ENCODE data around the gene TAMM41.

TAMM41 gene

DNA sequence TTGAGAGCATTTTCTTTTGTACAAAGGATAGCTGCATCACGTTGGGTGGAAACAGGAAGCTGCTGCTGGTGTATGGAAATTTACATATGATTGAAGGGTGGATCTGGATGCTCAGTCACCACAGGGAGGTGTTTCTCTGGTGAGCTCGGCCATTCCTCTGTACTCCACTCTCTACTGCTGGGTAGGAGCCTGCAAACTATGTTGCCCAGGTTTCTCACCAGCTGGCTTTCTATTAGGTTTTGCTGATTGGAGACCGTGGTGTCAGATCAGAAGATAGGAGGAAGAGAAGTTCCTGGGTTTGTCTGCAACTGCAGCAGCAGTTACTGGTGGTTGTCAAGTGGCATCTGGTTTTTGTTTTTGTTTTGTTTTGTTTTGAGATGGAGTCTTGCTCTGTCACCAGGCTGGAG, 61.7 kb downstream of the TAMM41 start:
- no peak overlapping the region for H2AFZ ChIP-seq (ENCODE audit: low read length)
- no peaks in the 10 kb centered on the region for H3F3A ChIP-seq (ENCODE audit: low read depth)
- no peaks in the 10 kb centered on the region for H3K79me2 ChIP-seq (ENCODE audit: insufficient read depth, low read length)
- H3K4me3 ChIP-seq (ENCODE audit: low read length, poor library complexity, severe bottlenecking) = no peak overlapping the region
- H3K36me3 ChIP-seq (ENCODE audit: insufficient read depth, low read length) = peaks cover 32% of the 10 kb centered on the region; the same call in 1 of the 2 replicates
- H3K9me3 ChIP-seq (ENCODE audit: insufficient read depth, low read depth, low read length) = no peaks in the 10 kb centered on the region
- H4K20me1 ChIP-seq (ENCODE audit: insufficient read depth, low read length, poor library complexity, severe bottlenecking) = no peaks in the 10 kb centered on the region
- H3K27me3 ChIP-seq (ENCODE audit: insufficient read depth, low read length, poor library complexity, severe bottlenecking) = no peaks in the 10 kb centered on the region
- H3K9ac ChIP-seq (ENCODE audit: low read depth, low read length, poor library complexity, severe bottlenecking) = no peak overlapping the region
- H3K9me2 ChIP-seq (replicated peaks; ENCODE audit: low read depth, low read length) = no peaks in the 10 kb centered on the region
- no peak overlapping the region for H3K4me2 ChIP-seq (ENCODE audit: low read depth, low read length, poor library complexity, severe bottlenecking)
- no peak for TF ChIP-seq EZH2phosphoT487 (IDR thresholded peaks at IDR 0.05; ENCODE audit: borderline replicate concordance)
- no peak for TF ChIP-seq CTCF (conservative IDR thresholded peaks at IDR 0.05; ENCODE audit: low read length)
- H3K4me1 ChIP-seq (ENCODE audit: insufficient read depth, low read length, poor library complexity, severe bottlenecking) = peaks cover 3% of the 10 kb centered on the region

DNA sequence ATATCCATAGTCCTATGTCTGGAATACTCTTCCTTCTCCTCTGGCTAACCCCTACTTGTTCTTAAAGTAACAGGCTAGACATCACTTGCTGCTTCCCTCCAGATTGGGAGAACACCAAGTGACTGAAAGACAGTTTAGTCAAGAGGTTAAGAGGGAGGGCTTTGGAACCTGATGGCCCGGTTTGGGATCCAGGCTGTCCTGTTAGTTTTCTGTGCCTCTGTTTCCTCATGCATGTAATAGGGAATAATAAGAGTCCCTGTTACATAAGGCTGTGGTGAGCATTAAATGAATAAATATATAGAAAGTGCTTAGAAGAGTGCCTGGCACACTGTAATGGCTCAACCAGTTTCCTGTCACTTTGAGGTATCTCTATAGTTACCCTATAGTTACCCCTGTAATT, 66.3 kb downstream of the TAMM41 start:
- Histone ChIP-seq H3K9me3 (ENCODE audit: insufficient read depth, low read depth, low read length) (no peaks in the 10 kb centered on the region), H3K9me2 (replicated peaks; ENCODE audit: low read depth, low read length) (no peaks in the 10 kb centered on the region), H3K36me3 (ENCODE audit: insufficient read depth, low read length) (no peaks in the 10 kb centered on the region)

GRCh38 chr3:11779626-11780025, 67.1 kb downstream of the TAMM41 start:
- no peak for TF ChIP-seq EZH2phosphoT487 (IDR thresholded peaks at IDR 0.05; ENCODE audit: borderline replicate concordance)
- TF ChIP-seq CTCF (conservative IDR thresholded peaks at IDR 0.05; ENCODE audit: low read length) = no peak
- Histone ChIP-seq H3K36me3 (ENCODE audit: insufficient read depth, low read length) (no peaks in the 10 kb centered on the region), H3K4me3 (ENCODE audit: low read length, poor library complexity, severe bottlenecking) (no peak overlapping the region), H4K20me1 (ENCODE audit: insufficient read depth, low read length, poor library complexity, severe bottlenecking) (no peaks in the 10 kb centered on the region), H2AFZ (ENCODE audit: low read length) (no peak overlapping the region), H3K79me2 (ENCODE audit: insufficient read depth, low read length) (no peaks in the 10 kb centered on the region), H3F3A (ENCODE audit: low read depth) (no peaks in the 10 kb centered on the region), H3K9ac (ENCODE audit: low read depth, low read length, poor library complexity, severe bottlenecking) (no peak overlapping the region), H3K9me2 (replicated peaks; ENCODE audit: low read depth, low read length) (no peaks in the 10 kb centered on the region), H3K9me3 (ENCODE audit: insufficient read depth, low read depth, low read length) (no peaks in the 10 kb centered on the region), H3K27me3 (ENCODE audit: insufficient read depth, low read length, poor library complexity, severe bottlenecking) (no peaks in the 10 kb centered on the region), H3K4me2 (ENCODE audit: low read depth, low read length, poor library complexity, severe bottlenecking) (no peak overlapping the region), H3K4me1 (ENCODE audit: insufficient read depth, low read length, poor library complexity, severe bottlenecking) (no peaks in the 10 kb centered on the region)

More for the DNA sequence above, 66.3 kb downstream of the TAMM41 start:
- H3K4me1 ChIP-seq (ENCODE audit: insufficient read depth, low read length, poor library complexity, severe bottlenecking) = peaks cover 3% of the 10 kb centered on the region
- H3K27me3 ChIP-seq (ENCODE audit: insufficient read depth, low read length, poor library complexity, severe bottlenecking) = no peaks in the 10 kb centered on the region
- TF ChIP-seq CTCF (conservative IDR thresholded peaks at IDR 0.05; ENCODE audit: low read length) (no peak), EZH2phosphoT487 (IDR thresholded peaks at IDR 0.05; ENCODE audit: borderline replicate concordance) (no peak)
- H3K4me3 ChIP-seq (ENCODE audit: low read length, poor library complexity, severe bottlenecking) = no peak overlapping the region
- no peaks in the 10 kb centered on the region for H3F3A ChIP-seq (ENCODE audit: low read depth)
- H3K79me2 ChIP-seq (ENCODE audit: insufficient read depth, low read length) = no peaks in the 10 kb centered on the region
- H4K20me1 ChIP-seq (ENCODE audit: insufficient read depth, low read length, poor library complexity, severe bottlenecking) = no peaks in the 10 kb centered on the region
- no peak overlapping the region for H2AFZ ChIP-seq (ENCODE audit: low read length)
- H3K9ac ChIP-seq (ENCODE audit: low read depth, low read length, poor library complexity, severe bottlenecking) = no peak overlapping the region
- no peak overlapping the region for H3K4me2 ChIP-seq (ENCODE audit: low read depth, low read length, poor library complexity, severe bottlenecking)

Measured in Loucy (cell line).